ENCODE results near the gene SMPX.

The SMPX gene

DNA sequence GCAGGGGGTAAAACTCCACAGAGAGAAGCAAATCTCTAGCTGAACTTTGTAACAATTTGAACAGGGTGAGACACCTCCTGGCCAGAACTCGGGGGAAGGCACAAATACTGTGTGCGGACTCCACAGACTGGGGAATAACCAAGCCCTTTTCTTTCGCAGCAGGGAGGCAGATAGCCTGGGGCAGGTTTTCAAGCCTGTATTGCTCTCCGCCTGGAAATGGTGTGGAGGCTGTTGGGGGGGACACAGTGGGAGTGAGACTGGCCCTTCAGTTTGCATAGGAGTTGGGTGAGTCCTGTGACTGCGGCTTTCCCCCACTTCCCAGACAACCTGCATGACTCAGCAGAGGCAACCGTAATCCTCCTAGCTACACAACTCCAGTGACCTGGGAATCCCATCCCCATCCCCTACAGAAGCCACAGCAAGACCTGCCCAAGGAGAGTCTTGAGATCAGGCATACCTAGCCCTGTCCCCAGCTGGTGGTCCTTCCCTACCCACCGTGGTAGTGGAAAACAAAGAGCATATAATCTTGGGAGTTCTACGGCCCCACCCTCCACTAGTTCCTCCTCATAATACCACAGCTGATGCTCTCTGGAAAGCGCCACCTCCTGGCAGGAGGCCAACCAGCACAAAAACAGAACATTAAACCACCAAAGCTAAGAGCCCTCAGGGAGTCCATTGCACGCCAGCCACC lies 12.9 kb upstream of the SMPX start:
- H2AFZ ChIP-seq (ENCODE audit: low read depth), result no peak overlapping the region
- no peak overlapping the region for H3K4me3 ChIP-seq (IDR thresholded peaks at IDR 0.05; ENCODE audit: insufficient read depth, low read depth, low read length)

GRCh38 chrX:21766101-21766500 lies 8.2 kb upstream of the SMPX start:
- Histone ChIP-seq H3K27ac (no peak overlapping the region), H3K27me3 (ENCODE audit: insufficient read depth, low read depth) (no peaks in the 10 kb centered on the region), H3K9ac (no peak overlapping the region), H2AFZ (ENCODE audit: low read depth) (no peak overlapping the region), H4K20me1 (ENCODE audit: insufficient read depth) (no peaks in the 10 kb centered on the region), H3K4me1 (ENCODE audit: low read depth, poor library complexity, severe bottlenecking) (no peaks in the 10 kb centered on the region), H3K36me3 (ENCODE audit: insufficient read depth) (no peaks in the 10 kb centered on the region), H3K79me2 (ENCODE audit: insufficient read depth, low read depth) (no peaks in the 10 kb centered on the region), H3K4me3 (IDR thresholded peaks at IDR 0.05; ENCODE audit: insufficient read depth, low read depth, low read length) (no peak overlapping the region), H3K4me2 (no peak overlapping the region)
- no peak for TF ChIP-seq CTCF (conservative IDR thresholded peaks at IDR 0.05; ENCODE audit: low read depth, low read length)

More for the DNA sequence above, 12.9 kb upstream of the SMPX start:
- Histone ChIP-seq H3K79me2 (ENCODE audit: insufficient read depth, low read depth) (no peaks in the 10 kb centered on the region), H3K9ac (no peak overlapping the region), H3K27ac (no peak overlapping the region), H3K27me3 (ENCODE audit: insufficient read depth, low read depth) (no peaks in the 10 kb centered on the region), H4K20me1 (ENCODE audit: insufficient read depth) (no peaks in the 10 kb centered on the region), H3K4me2 (no peak overlapping the region), H3K36me3 (ENCODE audit: insufficient read depth) (no peaks in the 10 kb centered on the region), H3K4me1 (ENCODE audit: low read depth, poor library complexity, severe bottlenecking) (no peaks in the 10 kb centered on the region)
- TF ChIP-seq CTCF (conservative IDR thresholded peaks at IDR 0.05; ENCODE audit: low read depth, low read length), result no peak

DNA sequence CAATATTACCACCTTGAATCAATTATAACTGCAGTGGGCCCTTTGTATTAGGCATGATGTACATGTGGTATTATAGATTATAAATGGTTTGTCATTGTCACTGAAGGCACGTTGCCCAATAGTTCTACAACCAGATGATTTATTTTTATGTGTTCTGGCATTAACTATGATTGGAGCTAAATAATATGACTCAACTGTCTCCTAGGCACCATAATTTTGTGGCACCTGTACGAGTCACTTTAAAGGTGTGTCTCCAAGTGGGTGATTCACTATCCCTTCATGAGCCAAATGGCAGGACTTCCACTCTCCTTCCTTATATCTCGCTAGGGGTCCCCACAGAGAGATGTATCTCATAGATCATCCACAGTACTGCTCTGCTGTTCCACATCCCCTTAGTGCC lies 6.1 kb upstream of the SMPX start:
- H3K4me3 ChIP-seq (IDR thresholded peaks at IDR 0.05; ENCODE audit: insufficient read depth, low read depth, low read length), result no peak overlapping the region
- no peak overlapping the region for H3K4me2 ChIP-seq
- H3K79me2 ChIP-seq (ENCODE audit: insufficient read depth, low read depth), result no peaks in the 10 kb centered on the region
- no peaks in the 10 kb centered on the region for H4K20me1 ChIP-seq (ENCODE audit: insufficient read depth)
- TF ChIP-seq CTCF (conservative IDR thresholded peaks at IDR 0.05; ENCODE audit: low read depth, low read length), result no peak
- H3K9ac ChIP-seq, result no peak overlapping the region
- no peaks in the 10 kb centered on the region for H3K4me1 ChIP-seq (ENCODE audit: low read depth, poor library complexity, severe bottlenecking)
- H3K27me3 ChIP-seq (ENCODE audit: insufficient read depth, low read depth), result no peaks in the 10 kb centered on the region
- no peak overlapping the region for H2AFZ ChIP-seq (ENCODE audit: low read depth)
- no peak overlapping the region for H3K27ac ChIP-seq
- H3K36me3 ChIP-seq (ENCODE audit: insufficient read depth), result no peaks in the 10 kb centered on the region

DNA sequence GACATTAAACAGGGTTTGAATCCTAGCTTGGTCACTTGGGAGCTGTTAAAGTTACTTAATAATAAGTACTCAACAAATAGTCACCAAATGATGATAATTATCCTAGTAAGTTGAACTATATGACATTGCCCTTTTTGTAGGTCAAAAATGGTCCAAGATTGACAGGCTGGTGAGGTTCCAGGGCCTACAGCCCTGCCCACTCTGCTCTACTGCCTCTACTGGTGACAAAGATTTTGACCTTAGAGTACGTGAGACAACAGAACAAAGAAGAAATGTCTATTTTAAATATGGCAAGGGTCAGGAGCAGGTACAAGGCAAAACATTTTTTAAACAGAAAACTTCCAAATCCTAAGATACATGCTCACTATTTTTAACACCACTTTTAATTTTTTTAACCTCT lies 572 bp upstream of the SMPX start:
- Histone ChIP-seq H3K4me3 (IDR thresholded peaks at IDR 0.05; ENCODE audit: insufficient read depth, low read depth, low read length) (no peak overlapping the region), H4K20me1 (ENCODE audit: insufficient read depth) (no peaks in the 10 kb centered on the region), H3K4me2 (no peak overlapping the region), H3K4me1 (ENCODE audit: low read depth, poor library complexity, severe bottlenecking) (no peaks in the 10 kb centered on the region), H3K79me2 (ENCODE audit: insufficient read depth, low read depth) (no peaks in the 10 kb centered on the region), H3K36me3 (ENCODE audit: insufficient read depth) (no peaks in the 10 kb centered on the region), H3K27ac (no peak overlapping the region), H2AFZ (ENCODE audit: low read depth) (no peak overlapping the region), H3K27me3 (ENCODE audit: insufficient read depth, low read depth) (no peaks in the 10 kb centered on the region), H3K9ac (no peak overlapping the region)
- no peak; the same call in 1 of the 2 replicates for TF ChIP-seq CTCF (conservative IDR thresholded peaks at IDR 0.05; ENCODE audit: low read depth, low read length)

All from KMS-11 (cell line).